Osteocyte (in vitro differentiated cells): ENCODE measurements around the gene NCOA4. TPM values are rescaled to one million over a fixed set of nuclear protein-coding genes. Genes with fewer than 3 reads are reported as not detected.
A peak's percentile ranks its signal among the peaks of the same experiment; 100 is the strongest.

Experiments used
- DNase-seq: peaks from one replicate; pipeline ENCODE4 v3.0.0; 2021; ENCODE audit warnings: mixed read lengths; ENCODE audit not compliant: unreplicated experiment; ENCODE audit errors: extremely low spot score
- H3K27ac Mint-ChIP-seq: one replicate; pipeline ENCODE4 v1.8.0; 2021; ENCODE audit warnings: mild to moderate bottlenecking, mixed read lengths; ENCODE audit not compliant: unreplicated experiment
- H3K27me3 Mint-ChIP-seq: one replicate; pipeline ENCODE4 v1.8.0; 2021; ENCODE audit warnings: mixed read lengths; ENCODE audit not compliant: unreplicated experiment
- H3K36me3 Mint-ChIP-seq: one replicate; pipeline ENCODE4 v1.8.0; 2021; ENCODE audit warnings: mixed read lengths; ENCODE audit not compliant: unreplicated experiment
- H3K4me1 Mint-ChIP-seq: one replicate; pipeline ENCODE4 v1.8.0; 2021; ENCODE audit warnings: mixed read lengths; ENCODE audit not compliant: unreplicated experiment
- H3K4me3 Mint-ChIP-seq: one replicate; pipeline ENCODE4 v1.8.0; 2021; ENCODE audit warnings: mild to moderate bottlenecking, moderate library complexity, mixed read lengths; ENCODE audit not compliant: unreplicated experiment
- H3K9me3 Mint-ChIP-seq: one replicate; pipeline ENCODE4 v1.8.0; 2021; ENCODE audit warnings: mixed read lengths; ENCODE audit not compliant: unreplicated experiment
- long read RNA-seq: library from polyadenylated mRNA; unstranded; transcript quantifications from one replicate; pipeline ENCODE4 v2.0.0, GENCODE V29; 2021
- total RNA-seq: library from RNA; stranded (reverse); gene quantifications from 2 replicates; pipeline ENCODE4 v1.2.1, GENCODE V29; 2021
- TF ChIP-seq, protein P1 (sequence below): fragments of 200-600 bp; sonication (generic); IDR thresholded peaks from 2 replicates; pipeline ENCODE4 v1.5.0; 2021; ENCODE audit warnings: antibody characterized with exemption, mild to moderate bottlenecking, moderate library complexity

Gene NCOA4
- 106 and 109 TPM in 2 replicates for total RNA-seq
- long read RNA-seq, transcript NCOA4-207 (10 exons, 3,489 nt): minor isoform, 16 of 983 reads
- long read RNA-seq, transcript NCOA4-204 (10 exons, 3,549 nt): major isoform, 798 of 983 reads
- long read RNA-seq, partial matches to known transcripts: 116 of 983 reads
- long read RNA-seq, other reads (novel, unspliced or antisense): 53 of 983 reads

DNA sequence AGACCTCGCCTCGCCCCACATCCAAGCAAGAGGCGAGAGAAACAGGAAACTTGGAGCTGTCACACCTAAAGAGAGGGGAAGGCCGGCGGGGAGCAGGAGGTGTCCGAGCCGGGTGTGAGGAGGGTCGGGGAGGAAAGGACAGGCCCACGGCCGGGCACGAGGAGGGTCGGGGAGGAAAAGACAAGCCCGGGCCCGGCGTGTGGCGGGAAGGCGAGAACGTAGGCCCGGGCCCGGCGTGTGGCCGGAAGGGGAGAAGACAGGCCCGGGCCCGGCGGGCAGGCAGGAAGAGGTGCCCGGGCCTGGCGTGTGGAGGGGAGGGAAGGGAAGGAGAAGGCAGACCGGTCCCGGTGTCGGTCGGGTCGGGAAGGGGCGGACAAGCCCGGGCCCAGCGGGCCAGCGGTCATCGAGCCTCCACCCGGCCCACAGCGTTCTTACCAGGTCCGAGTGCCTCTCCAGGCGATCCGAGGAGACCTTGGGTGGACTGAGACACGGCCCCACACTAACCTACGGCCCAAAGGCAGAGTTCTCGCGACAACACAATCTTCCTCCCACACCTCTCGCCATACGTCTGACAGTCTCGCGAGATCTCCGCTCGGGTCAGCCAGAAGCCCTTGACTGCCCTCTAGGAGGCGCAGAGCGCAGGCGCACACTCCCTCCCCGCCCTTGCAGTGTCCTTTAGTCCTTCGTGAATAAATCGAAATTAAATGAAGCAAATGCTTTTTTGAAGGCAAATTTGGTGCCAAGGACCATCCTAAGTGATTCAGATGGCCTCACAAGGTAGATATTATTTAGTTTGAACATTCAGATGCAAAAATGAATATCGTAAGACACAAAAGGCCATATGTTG is at the start of gene NCOA4:
Gene NCOA4, minus strand, starts transcription at position 533 of the 847 bp plus-strand sequence. CDS start 13,943 bp downstream, outside the sequence.
- Mint-ChIP-seq H3K27ac (peak within 1 kb of the TSS; percentile 88), H3K27me3 (no peaks in the 10 kb centered on the region), H3K4me3 (peak within 1 kb of the TSS; percentile 95), H3K36me3 (peaks cover 3% of the 10 kb centered on the region), H3K9me3 (no peaks in the 10 kb centered on the region), H3K4me1 (peaks cover 43% of the 10 kb centered on the region)
- peak; percentile 99 for DNase-seq
- TF ChIP-seq, protein P1, sequence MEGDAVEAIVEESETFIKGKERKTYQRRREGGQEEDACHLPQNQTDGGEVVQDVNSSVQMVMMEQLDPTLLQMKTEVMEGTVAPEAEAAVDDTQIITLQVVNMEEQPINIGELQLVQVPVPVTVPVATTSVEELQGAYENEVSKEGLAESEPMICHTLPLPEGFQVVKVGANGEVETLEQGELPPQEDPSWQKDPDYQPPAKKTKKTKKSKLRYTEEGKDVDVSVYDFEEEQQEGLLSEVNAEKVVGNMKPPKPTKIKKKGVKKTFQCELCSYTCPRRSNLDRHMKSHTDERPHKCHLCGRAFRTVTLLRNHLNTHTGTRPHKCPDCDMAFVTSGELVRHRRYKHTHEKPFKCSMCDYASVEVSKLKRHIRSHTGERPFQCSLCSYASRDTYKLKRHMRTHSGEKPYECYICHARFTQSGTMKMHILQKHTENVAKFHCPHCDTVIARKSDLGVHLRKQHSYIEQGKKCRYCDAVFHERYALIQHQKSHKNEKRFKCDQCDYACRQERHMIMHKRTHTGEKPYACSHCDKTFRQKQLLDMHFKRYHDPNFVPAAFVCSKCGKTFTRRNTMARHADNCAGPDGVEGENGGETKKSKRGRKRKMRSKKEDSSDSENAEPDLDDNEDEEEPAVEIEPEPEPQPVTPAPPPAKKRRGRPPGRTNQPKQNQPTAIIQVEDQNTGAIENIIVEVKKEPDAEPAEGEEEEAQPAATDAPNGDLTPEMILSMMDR: peak; percentile 63

GRCh38 chr10:46079831-46080585 is 49.6 kb upstream of the NCOA4 start:
- Mint-ChIP-seq H3K4me3 (no peak overlapping the region), H3K36me3 (no peaks in the 10 kb centered on the region), H3K9me3 (no peaks in the 10 kb centered on the region), H3K4me1 (peaks cover 6% of the 10 kb centered on the region), H3K27me3 (no peaks in the 10 kb centered on the region), H3K27ac (peak overlapping the region; percentile 24)
- TF ChIP-seq, protein P1: no peak
- DNase-seq: peak; percentile 53

GRCh38 chr10:46077731-46078413 is 47.4 kb upstream of the NCOA4 start:
- TF ChIP-seq, protein P1: no peak
- peak; percentile 48 for DNase-seq
- Mint-ChIP-seq H3K27ac (no peak overlapping the region), H3K36me3 (no peaks in the 10 kb centered on the region), H3K9me3 (peaks cover 5% of the 10 kb centered on the region), H3K4me1 (peaks cover 6% of the 10 kb centered on the region), H3K27me3 (no peaks in the 10 kb centered on the region), H3K4me3 (no peak overlapping the region)

- H3K4me3 Mint-ChIP-seq: no peak overlapping the region
- no peaks in the 10 kb centered on the region for H3K27me3 Mint-ChIP-seq
- DNase-seq: no peak
- H3K36me3 Mint-ChIP-seq: no peaks in the 10 kb centered on the region
- H3K27ac Mint-ChIP-seq: no peak overlapping the region
- TF ChIP-seq, protein P1: no peak
- peaks cover 5% of the 10 kb centered on the region for H3K9me3 Mint-ChIP-seq
- peaks cover 6% of the 10 kb centered on the region for H3K4me1 Mint-ChIP-seq
Observed at GRCh38 chr10:46077141-46077554, 46.7 kb upstream of the NCOA4 start.
